HCT116 (cell line): Measurements from ENCODE around the gene NSMF. TPM values are rescaled to one million over a fixed set of nuclear protein-coding genes. Genes with fewer than 3 reads are reported as not detected.

ENCODE experiments used
- ATAC-seq: fragments of 200-7000 bp; cut with Tn5 transposase; 2 replicates; pipeline ENCODE4 v1.9.1; 2020; ENCODE audit warnings: mild to moderate bottlenecking, moderate library complexity
- BruUV-seq: library from RNA; stranded (reverse); fragments of 400-500 nt; replicated peaks from 2 replicates; lab custom pipeline; 2021; lab: Mats Ljungman, UMichigan
- CTCF ChIA-PET: fragments of 300-600 bp; sonication (Branson Sonifier 250); formaldehyde crosslinking; loops from one replicate; lab custom pipeline; 2021; ENCODE audit warnings: antibody characterized with exemption; lab: Charles Lee
- POLR2A ChIA-PET: fragments of 300-600, 350-600 bp; sonication (Branson Sonifier 250); formaldehyde crosslinking; loops from one replicate; lab custom pipeline; 2021; ENCODE audit warnings: antibody characterized with exemption; lab: Charles Lee
- RAD21 ChIA-PET, 2 experiments: fragments of 300-600 bp; sonication (Branson Sonifier 250); formaldehyde crosslinking; loops; one replicate each; lab custom pipeline; 2023; ENCODE audit warnings: low total read pairs in 2 of 2; ENCODE audit not compliant: uncharacterized antibody in 2 of 2, unreplicated experiment in 2 of 2, low non-redundant PET in 1 of 2; lab: Charles Lee
- DNase-seq: peaks from one replicate; pipeline ENCODE4 v3.0.0-alpha.2; 2010; ENCODE audit warnings: low read depth, low spot score
- H2AFZ ChIP-seq: fragments of 200-600 bp; shearing (Covaris generic), sonication (generic); 2 replicates; pipeline ENCODE4 v1.6.1; 2017; ENCODE audit warnings: low read depth, mixed run types, mixed read lengths, antibody characterized with exemption, low read length; ENCODE audit not compliant: poor library complexity, severe bottlenecking
- H3K27ac ChIP-seq: 2 replicates; pipeline ENCODE4 v1.5.1; 2012; ENCODE audit warnings: low read depth, low read length
- H3K27me3 ChIP-seq: fragments of 200-600 bp; sonication (generic); 2 replicates; pipeline ENCODE4 v1.6.1; 2016; ENCODE audit warnings: mixed run types, low read length, mixed read lengths; ENCODE audit not compliant: insufficient read depth
- H3K36me3 ChIP-seq, 2 experiments: fragments of 200-500 bp in 1 of 2; fragments of 200-600 bp in 1 of 2; sonication (Bioruptor generic) in 1 of 2; sonication (generic) in 1 of 2; 2 replicates each; pipeline versions ENCODE4 v1.5.1 to v1.6.1; 2014 to 2016; ENCODE audit warnings: low read length in 2 of 2, inconsistent platforms in 1 of 2, mixed read lengths in 1 of 2, mixed run types in 1 of 2; ENCODE audit not compliant: insufficient read depth in 2 of 2, control insufficient read depth in 1 of 2
- H3K4me1 ChIP-seq, 2 experiments: fragments of 200-600 bp in 1 of 2; sonication (generic) in 1 of 2; 2 replicates each; pipeline versions ENCODE4 v1.5.1 to v1.6.1; 2012 to 2017; ENCODE audit warnings: low read length in 2 of 2, inconsistent platforms in 1 of 2, mild to moderate bottlenecking in 1 of 2, mixed read lengths in 1 of 2, mixed run types in 1 of 2, moderate library complexity in 1 of 2; ENCODE audit not compliant: insufficient read depth in 2 of 2, control insufficient read depth in 1 of 2
- H3K4me2 ChIP-seq: fragments of 200-600 bp; sonication (generic); 2 replicates; pipeline ENCODE4 v1.6.1; 2017; ENCODE audit warnings: mixed run types, low read length, mixed read lengths
- H3K4me3 ChIP-seq, 2 experiments: fragments of 200-600 bp in 1 of 2; sonication (generic) in 1 of 2; replicated peaks in 1 of 2; 2 replicates each; pipeline ENCODE4 v1.5.1; 2011 to 2016; ENCODE audit warnings: low read length in 2 of 2, control low read depth in 1 of 2, low read depth in 1 of 2, mild to moderate bottlenecking in 1 of 2, mixed read lengths in 1 of 2, mixed run types in 1 of 2
- H3K79me2 ChIP-seq: fragments of 200-600 bp; sonication (generic); 2 replicates; pipeline ENCODE4 v1.6.1; 2017; ENCODE audit warnings: mild to moderate bottlenecking, mixed run types, low read length, moderate library complexity, mixed read lengths; ENCODE audit not compliant: insufficient read depth
- H3K9ac ChIP-seq: fragments of 200-600 bp; sonication (generic); 2 replicates; pipeline ENCODE4 v1.6.1; 2016; ENCODE audit warnings: low read length, mixed read lengths
- H3K9me2 ChIP-seq: fragments of 200-600 bp; sonication (generic), shearing (Covaris generic); 2 replicates; pipeline ENCODE4 v1.6.1; 2017; ENCODE audit warnings: mixed run types, mild to moderate bottlenecking, moderate library complexity; ENCODE audit not compliant: insufficient read depth
- H3K9me3 ChIP-seq, 2 experiments: fragments of 200-500 bp in 1 of 2; fragments of 200-600 bp in 1 of 2; sonication (Bioruptor generic) in 1 of 2; sonication (generic) in 1 of 2; 2 replicates each; pipeline ENCODE4 v1.6.1; 2014 to 2017; ENCODE audit warnings: low read length in 2 of 2, mixed read lengths in 2 of 2, inconsistent platforms in 1 of 2, low read depth in 1 of 2, mild to moderate bottlenecking in 1 of 2, mixed run types in 1 of 2, moderate library complexity in 1 of 2; ENCODE audit not compliant: control insufficient read depth in 1 of 2, insufficient read depth in 1 of 2
- H4K20me1 ChIP-seq: fragments of 200-600 bp; sonication (generic), shearing (Covaris generic); 2 replicates; pipeline ENCODE4 v1.6.1; 2017; ENCODE audit warnings: mixed run types, mild to moderate bottlenecking, moderate library complexity; ENCODE audit not compliant: insufficient read depth
- CTCF ChIP-seq, 3 experiments: fragments of 200-600 bp in 1 of 3; sonication (generic) in 1 of 3; IDR thresholded peaks in 2 of 3; conservative IDR thresholded peaks in 1 of 3; 2 replicates each; pipeline ENCODE4 v1.5.1; 2012 to 2017; ENCODE audit warnings: low read depth in 2 of 3, low read length in 2 of 3, antibody characterized with exemption in 1 of 3, borderline replicate concordance in 1 of 3, control low read depth in 1 of 3, mild to moderate bottlenecking in 1 of 3, mixed read lengths in 1 of 3, mixed run types in 1 of 3, moderate library complexity in 1 of 3; ENCODE audit not compliant: insufficient read depth in 1 of 3
- EZH2phosphoT487 ChIP-seq: fragments of 200-600 bp; IDR thresholded peaks from 2 replicates; pipeline ENCODE4 v1.6.1; 2018; ENCODE audit warnings: antibody characterized with exemption, borderline replicate concordance
- POLR2AphosphoS5 ChIP-seq: IDR thresholded peaks from 2 replicates; pipeline ENCODE4 v1.6.1; 2011; ENCODE audit warnings: mild to moderate bottlenecking, low read depth, low read length, moderate library complexity
- SRF ChIP-seq: IDR thresholded peaks from 2 replicates; pipeline ENCODE4 v1.6.1; 2012; ENCODE audit warnings: low read depth
- TCF7L2 ChIP-seq: IDR thresholded peaks from 2 replicates; pipeline ENCODE4 v1.7.0; 2011; ENCODE audit warnings: borderline replicate concordance, inconsistent platforms; ENCODE audit not compliant: insufficient read depth, insufficient read length; ENCODE audit errors: extremely low read depth
- YY1 ChIP-seq: IDR thresholded peaks from 2 replicates; pipeline ENCODE4 v1.6.1; 2011; ENCODE audit warnings: low read length, low read depth, moderate library complexity, mild to moderate bottlenecking; ENCODE audit not compliant: insufficient replicate concordance; ENCODE audit errors: extremely low read depth
- ZFX ChIP-seq: fragments of 450-650 bp; IDR thresholded peaks from 2 replicates; pipeline ENCODE4 v1.6.1; 2017
- intact Hi-C: fragments of 100-400 bp; cut with micrococcal nuclease; formaldehyde crosslinking; loops from 2 replicates; pipeline ENCODE4 v1.10.0; 2022
- total RNA-seq: library from RNA; stranded (reverse); gene quantifications from one replicate; pipeline ENCODE4 v1.2.1, GENCODE V29; 2021; ENCODE audit not compliant: unreplicated experiment

Gene NSMF
- total RNA-seq, 1 experiment from 2014 or later = 81.9 TPM

- H3K27ac ChIP-seq = peak within 1 kb of the TSS; percentile 99
- TF ChIP-seq YY1 = peak; percentile 86
- no peak for TF ChIP-seq EZH2phosphoT487
- TF ChIP-seq SRF = no peak
- peak in 2 of 3 experiments; percentile 46 to 72; a peak in 4 of 6 replicates for TF ChIP-seq CTCF (IDR thresholded peaks at IDR 0.05 in 2 of 3, conservative IDR thresholded peaks at IDR 0.05 in 1 of 3; ENCODE audit: borderline replicate concordance in 1 of 3, insufficient read depth in 1 of 3, low read depth in 2 of 3, low read length in 2 of 3)
- peak; percentile 67 for TF ChIP-seq POLR2AphosphoS5
- peak; percentile 90 for TF ChIP-seq ZFX
- TF ChIP-seq TCF7L2 = peak; percentile 92
- H3K4me2 ChIP-seq = peak within 1 kb of the TSS; percentile 100
- intact Hi-C loops = loop anchor here (5.0 kb wide), 1 partner anchor 131 kb away; no protein-coding TSS in a partner anchor
- BruUV-seq = no TSS peak
- H3K36me3 ChIP-seq = no peaks in the 10 kb centered on the region; a peak in 1 of 4 replicates
- POLR2A ChIA-PET = interaction anchor here (0.6 to 2.1 kb wide), 2 partner anchors 10 to 304 kb away, joined by 3 to 10 read pairs; no protein-coding TSS in a partner anchor
- H3K4me3 ChIP-seq = peak within 1 kb of the TSS; percentile 74 to 79
- H3K4me1 ChIP-seq = peaks cover 21 to 29% of the 10 kb centered on the region in 2 experiments
- CTCF ChIA-PET = interaction anchor here (0.6 to 2.1 kb wide), 16 partner anchors 11 to 346 kb away, joined by 3 to 10 read pairs (median 5); partner anchors contain the start of genes MAN1B1, NRARP and UAP1L1
- ATAC-seq (peak; percentile 79), DNase-seq (peak; percentile 86)
- no peak within 1 kb of the TSS for H2AFZ ChIP-seq
- no peaks in the 10 kb centered on the region for H4K20me1 ChIP-seq
- RAD21 ChIA-PET = interaction anchor here (0.6 to 1.3 kb wide), 5 partner anchors 14 to 145 kb away, joined by 3 to 14 read pairs (median 6); partner anchors contain the start of gene TOR4A (in 1 of the 2)
- H3K27me3 ChIP-seq = no peaks in the 10 kb centered on the region
- H3K9ac ChIP-seq = peak within 1 kb of the TSS; percentile 92
- no peaks in the 10 kb centered on the region for H3K9me3 ChIP-seq
- H3K79me2 ChIP-seq = peaks cover 40% of the 10 kb centered on the region
- no peaks in the 10 kb centered on the region for H3K9me2 ChIP-seq
These were observed 36.3 kb downstream of the NSMF start, which contains the start of the genes EXD3 and NOXA1 for GRCh38 chr9:137422604-137423513. TSS of gene EXD3 (minus strand) at chr9:137423162. CDS start at chr9:137395357, 27,805 bp downstream. TSS of gene NOXA1 (plus strand) at chr9:137423393. CDS start at chr9:137423530, 137 bp downstream.
